H1 (cell line): ENCODE measurements around the gene ZNF451. TPM values are rescaled to one million over a fixed set of nuclear protein-coding genes. Genes with fewer than 3 reads are reported as not detected.
"Not testable (repeated sequence)": the region's sequence is repeated elsewhere in the genome, so short reads cannot be mapped to it uniquely, and the experiment has no call there.

Experiments
- CTCF ChIA-PET: fragments of 300-600 bp; sonication (Branson Sonifier 250); formaldehyde crosslinking; loops from one replicate; lab custom pipeline; 2021; ENCODE audit not compliant: partially characterized antibody; lab: Charles Lee
- POLR2A ChIA-PET: fragments of 300-600 bp; sonication (Branson Sonifier 250); formaldehyde crosslinking; loops from one replicate; lab custom pipeline; 2021; ENCODE audit warnings: inconsistent platforms; ENCODE audit not compliant: partially characterized antibody; lab: Charles Lee
- DNase-seq, 2 experiments: peaks; one replicate each; pipeline versions ENCODE4 v3.0.0 to v3.0.0-alpha.2; 2010 to 2022; ENCODE audit warnings: low spot score in 2 of 2, low read depth in 1 of 2, mixed read lengths in 1 of 2
- FAIRE-seq: peaks from 2 replicates; lab custom pipeline; 2011; peaks lifted over from hg19 to GRCh38; lab: Jason Lieb, UNC
- H2AFZ ChIP-seq: 2 replicates; pipeline ENCODE4 v1.8.1; 2012; ENCODE audit warnings: low read length, inconsistent platforms
- H2AK5ac ChIP-seq: 2 replicates; pipeline ENCODE4 v1.6.1; 2013; ENCODE audit warnings: low read depth, low read length
- H2BK120ac ChIP-seq: replicated peaks from 2 replicates; pipeline ENCODE3; 2013; ENCODE audit warnings: low read depth, low read length, inconsistent platforms
- H2BK12ac ChIP-seq: 2 replicates; pipeline ENCODE4 v1.6.1; 2013; ENCODE audit warnings: low read depth, low read length
- H2BK15ac ChIP-seq: 2 replicates; pipeline ENCODE4 v1.6.1; 2013; ENCODE audit warnings: low read length
- H2BK20ac ChIP-seq: 2 replicates; pipeline ENCODE4 v1.6.1; 2013; ENCODE audit warnings: low read length
- H2BK5ac ChIP-seq: 2 replicates; pipeline ENCODE4 v1.6.1; 2013; ENCODE audit warnings: low read depth, low read length
- H3K14ac ChIP-seq: 2 replicates; pipeline ENCODE4 v1.6.1; 2013; ENCODE audit warnings: inconsistent platforms; ENCODE audit not compliant: insufficient read length
- H3K18ac ChIP-seq: 2 replicates; pipeline ENCODE4 v1.6.1; 2013; ENCODE audit warnings: low read length; ENCODE audit errors: extremely low read depth
- H3K23ac ChIP-seq: 2 replicates; pipeline ENCODE4 v1.6.1; 2013; ENCODE audit warnings: inconsistent platforms; ENCODE audit not compliant: insufficient read length
- H3K23me2 ChIP-seq: 2 replicates; pipeline ENCODE4 v1.6.1; 2013; ENCODE audit warnings: low read depth, low read length
- H3K27ac ChIP-seq: 2 replicates; pipeline ENCODE4 v1.6.1; 2011; ENCODE audit warnings: low read depth, low read length, inconsistent platforms
- H3K27me3 ChIP-seq, 4 experiments: replicated peaks in 1 of 4; 1 replicate in 1 of 4; 2 replicates in 3 of 4; pipeline versions ENCODE4 v1.6.1 to v1.8.1; 2011 to 2013; ENCODE audit warnings: low read length in 3 of 4, mild to moderate bottlenecking in 3 of 4, inconsistent platforms in 2 of 4, mixed read lengths in 2 of 4, moderate library complexity in 1 of 4; ENCODE audit not compliant: control insufficient read depth in 3 of 4, insufficient read depth in 3 of 4; ENCODE audit errors: extremely low read depth in 1 of 4
- H3K36me3 ChIP-seq, 4 experiments: 2 replicates each; pipeline versions ENCODE4 v1.6.1 to v1.8.1; 2011 to 2013; ENCODE audit warnings: mild to moderate bottlenecking in 4 of 4, low read length in 3 of 4, moderate library complexity in 2 of 4, control low read depth in 1 of 4, inconsistent platforms in 1 of 4; ENCODE audit not compliant: insufficient read depth in 4 of 4, control insufficient read depth in 2 of 4
- H3K4ac ChIP-seq: replicated peaks from 2 replicates; pipeline ENCODE3; 2013; ENCODE audit warnings: low read length, low read depth, mixed read lengths, inconsistent platforms; ENCODE audit not compliant: insufficient read length
- H3K4me1 ChIP-seq, 4 experiments: replicated peaks in 1 of 4; 1 replicate in 1 of 4; 2 replicates in 3 of 4; pipeline versions ENCODE4 v1.6.1 to v1.8.1; 2011 to 2013; ENCODE audit warnings: low read length in 3 of 4, inconsistent platforms in 2 of 4, mixed read lengths in 1 of 4; ENCODE audit not compliant: insufficient read depth in 4 of 4, control insufficient read depth in 3 of 4
- H3K4me2 ChIP-seq, 2 experiments: 2 replicates each; pipeline versions ENCODE4 v1.6.1 to v1.8.1; 2011 to 2013; ENCODE audit warnings: low read depth in 2 of 2, low read length in 2 of 2, control low read depth in 1 of 2, inconsistent platforms in 1 of 2, mild to moderate bottlenecking in 1 of 2; ENCODE audit not compliant: insufficient read depth in 1 of 2
- H3K4me3 ChIP-seq, 4 experiments: fragments of 200-600, 300-600 bp in 1 of 4; sonication (generic), shearing (Covaris generic), sonication (Bioruptor Twin) in 1 of 4; 2 replicates each; pipeline versions ENCODE4 v1.5.1 to v1.8.1; 2011 to 2016; ENCODE audit warnings: low read length in 4 of 4, low read depth in 3 of 4, control low read depth in 2 of 4, inconsistent platforms in 2 of 4, mild to moderate bottlenecking in 2 of 4, mixed read lengths in 1 of 4, moderate library complexity in 1 of 4; ENCODE audit not compliant: insufficient read depth in 2 of 4; ENCODE audit errors: extremely low read depth in 1 of 4
- H3K56ac ChIP-seq: replicated peaks from 2 replicates; pipeline ENCODE3; 2013; ENCODE audit warnings: low read depth, mild to moderate bottlenecking, mixed read lengths, low read length, inconsistent platforms; ENCODE audit not compliant: insufficient read length
- H3K79me1 ChIP-seq: 2 replicates; pipeline ENCODE4 v1.6.1; 2013; ENCODE audit warnings: low read depth, low read length, control low read depth
- H3K79me2 ChIP-seq, 2 experiments: 2 replicates each; pipeline versions ENCODE4 v1.6.1 to v1.8.1; 2012 to 2013; ENCODE audit warnings: low read length in 2 of 2, mild to moderate bottlenecking in 2 of 2, inconsistent platforms in 1 of 2; ENCODE audit not compliant: insufficient read depth in 2 of 2, control insufficient read depth in 1 of 2
- H3K9ac ChIP-seq, 4 experiments: replicated peaks in 1 of 4; 1 replicate in 1 of 4; 2 replicates in 3 of 4; pipeline versions ENCODE4 v1.6.1 to v1.8.1; 2011 to 2013; ENCODE audit warnings: low read depth in 3 of 4, low read length in 3 of 4, control low read depth in 2 of 4, mild to moderate bottlenecking in 2 of 4, moderate library complexity in 2 of 4, inconsistent platforms in 1 of 4; ENCODE audit errors: extremely low read depth in 1 of 4
- H3K9me3 ChIP-seq, 2 experiments: 2 replicates each; pipeline versions ENCODE4 v1.6.1 to v1.8.1; 2012 to 2013; ENCODE audit warnings: mild to moderate bottlenecking in 2 of 2, moderate library complexity in 2 of 2, control low read depth in 1 of 2, inconsistent platforms in 1 of 2, low read depth in 1 of 2, low read length in 1 of 2, mixed read lengths in 1 of 2; ENCODE audit not compliant: insufficient read depth in 2 of 2
- H4K20me1 ChIP-seq, 2 experiments: replicated peaks in 1 of 2; 2 replicates each; pipeline versions ENCODE3 to v1.8.1; 2011 to 2013; ENCODE audit warnings: inconsistent platforms in 2 of 2, low read length in 2 of 2, mild to moderate bottlenecking in 1 of 2; ENCODE audit not compliant: insufficient read depth in 2 of 2, control insufficient read depth in 1 of 2
- H4K5ac ChIP-seq: 2 replicates; pipeline ENCODE4 v1.6.1; 2013; ENCODE audit warnings: low read length, low read depth, mixed read lengths, inconsistent platforms; ENCODE audit not compliant: insufficient read length
- H4K8ac ChIP-seq: 2 replicates; pipeline ENCODE4 v1.8.0; 2013; ENCODE audit warnings: mild to moderate bottlenecking, moderate library complexity, low read length, inconsistent platforms; ENCODE audit not compliant: insufficient read depth; ENCODE audit errors: extremely low read depth
- H4K91ac ChIP-seq: replicated peaks from 2 replicates; pipeline ENCODE3; 2013; ENCODE audit warnings: low read length, mixed read lengths, inconsistent platforms; ENCODE audit not compliant: insufficient read length
- WGBS, 2 experiments: shearing (Covaris generic) in 1 of 2; methylation state at CpG; one replicate each; pipeline versions ENCODE4 v1.1.6 to v1.1.7; 2013 to 2015; ENCODE audit warnings: low lambda C conversion rate in 2 of 2, mixed read lengths in 2 of 2, inconsistent platforms in 1 of 2, low coverage in 1 of 2, missing lambda C conversion rate in 1 of 2; ENCODE audit not compliant: insufficient replicate concordance in 2 of 2, insufficient coverage in 1 of 2, insufficient read length in 1 of 2; ENCODE audit errors: extremely low coverage in 1 of 2, missing lambda C conversion rate in 1 of 2; 5-methylcytosine and 5-hydroxymethylcytosine counted together
- polyA plus RNA-seq, 7 experiments: library from polyadenylated mRNA; depleted of rRNA in 3 of 7; stranded (reverse) in 5 of 7; unstranded in 2 of 7; fragments of >200 nt in 5 of 7; fragments of 200-250 nt in 2 of 7; gene quantifications; 1 replicate in 5 of 7; 2 replicates in 1 of 7; 4 replicates in 1 of 7; pipeline versions ENCODE4 v1.2.1 to v1.2.3, GENCODE V29; 2011 to 2013; ENCODE audit warnings: missing spikeins in 2 of 7, mixed read lengths in 2 of 7
- total RNA-seq: library from RNA; stranded (reverse); fragmentation: NEBNext Ultra II Directional; extraction: Animal tissue kit (Norgen Biotek cat#: 25700); gene quantifications from 2 replicates; pipeline ENCODE4 v1.2.1, GENCODE V29; 2021

Gene ZNF451
- total and polyA plus RNA-seq, 2 of the 8 experiments (the other 6 are each of a cell fraction or from before 2014, with no cell fraction given): 10.7 to 56.8 TPM

GRCh38 chr6:57091375-57091774 is 1.4 kb downstream of the ZNF451 start:
- WGBS, 2 experiments: 63% methylated on average over 6 of the region's 7 CpGs; no CpG with 5 or more reads in 1 of the 2 experiments
- not testable (repeated sequence) for H2BK5ac ChIP-seq, H2AK5ac ChIP-seq, H2AFZ ChIP-seq, H3K27me3 ChIP-seq, H3K27ac ChIP-seq, H2BK120ac ChIP-seq, H4K91ac ChIP-seq, H2BK20ac ChIP-seq, H3K79me1 ChIP-seq, H4K8ac ChIP-seq, H2BK15ac ChIP-seq, H3K4ac ChIP-seq, H4K20me1 ChIP-seq, H3K9ac ChIP-seq, H3K9me3 ChIP-seq, DNase-seq, H4K5ac ChIP-seq, H3K23ac ChIP-seq, H3K56ac ChIP-seq, H3K18ac ChIP-seq, H3K23me2 ChIP-seq, H3K14ac ChIP-seq, H3K4me1 ChIP-seq, H2BK12ac ChIP-seq, FAIRE-seq
- ChIA-PET CTCF (interaction anchor here (0.9 kb wide), 1 partner anchor 19 kb away, joined by 3 read pairs; no protein-coding TSS in a partner anchor), POLR2A (interaction anchor here (2.4 kb wide), 1 partner anchor 17 kb away, joined by 5 read pairs; no protein-coding TSS in a partner anchor)
- Histone ChIP-seq H3K36me3 (peaks cover 0 to 24% (median 0%) of the 10 kb centered on the region in 4 experiments; a peak in 3 of 8 replicates), H3K4me2 (peak overlapping the region; percentile 23 to 38; a peak in 1 of 4 replicates), H3K4me3 (peak overlapping the region in 3 of 4 experiments; percentile 8 to 35 (median 8); a peak in 3 of 8 replicates), H3K79me2 (peaks cover 0 to 50% of the 10 kb centered on the region in 2 experiments; a peak in 3 of 4 replicates)
